GM12892 (cell line): ENCODE results near the gene VMP1.

Experiments used
- POLR2AphosphoS5 ChIP-seq: IDR thresholded peaks from 2 replicates; pipeline ENCODE4 v1.6.1; 2011; ENCODE audit warnings: low read depth, low read length, control low read depth
- TAF1 ChIP-seq: IDR thresholded peaks from 2 replicates; pipeline ENCODE4 v1.6.1; 2011; ENCODE audit warnings: low read depth, mild to moderate bottlenecking, control low read depth, low read length, borderline replicate concordance

GRCh38 chr17:59830846-59831486 lies 123.5 kb downstream of the VMP1 start:
- TF ChIP-seq TAF1 (no peak), POLR2AphosphoS5 (no peak)
